H1 (cell line): Measurements from ENCODE around the gene PTPN3. TPM values are rescaled to one million over a fixed set of nuclear protein-coding genes. Genes with fewer than 3 reads are reported as not detected.

ENCODE experiments used
- CTCF ChIA-PET: fragments of 300-600 bp; sonication (Branson Sonifier 250); formaldehyde crosslinking; loops from one replicate; lab custom pipeline; 2021; ENCODE audit not compliant: partially characterized antibody; lab: Charles Lee
- POLR2A ChIA-PET: fragments of 300-600 bp; sonication (Branson Sonifier 250); formaldehyde crosslinking; loops from one replicate; lab custom pipeline; 2021; ENCODE audit warnings: inconsistent platforms; ENCODE audit not compliant: partially characterized antibody; lab: Charles Lee
- DNase-seq, 2 experiments: peaks; one replicate each; pipeline versions ENCODE4 v3.0.0 to v3.0.0-alpha.2; 2010 to 2022; ENCODE audit warnings: low spot score in 2 of 2, low read depth in 1 of 2, mixed read lengths in 1 of 2
- FAIRE-seq: peaks from 2 replicates; lab custom pipeline; 2011; peaks lifted over from hg19 to GRCh38; lab: Jason Lieb, UNC
- H2AFZ ChIP-seq: 2 replicates; pipeline ENCODE4 v1.8.1; 2012; ENCODE audit warnings: low read length, inconsistent platforms
- H2AK5ac ChIP-seq: 2 replicates; pipeline ENCODE4 v1.6.1; 2013; ENCODE audit warnings: low read depth, low read length
- H2BK120ac ChIP-seq: replicated peaks from 2 replicates; pipeline ENCODE3; 2013; ENCODE audit warnings: low read depth, low read length, inconsistent platforms
- H2BK12ac ChIP-seq: 2 replicates; pipeline ENCODE4 v1.6.1; 2013; ENCODE audit warnings: low read depth, low read length
- H2BK15ac ChIP-seq: 2 replicates; pipeline ENCODE4 v1.6.1; 2013; ENCODE audit warnings: low read length
- H2BK20ac ChIP-seq: 2 replicates; pipeline ENCODE4 v1.6.1; 2013; ENCODE audit warnings: low read length
- H2BK5ac ChIP-seq: 2 replicates; pipeline ENCODE4 v1.6.1; 2013; ENCODE audit warnings: low read depth, low read length
- H3K14ac ChIP-seq: 2 replicates; pipeline ENCODE4 v1.6.1; 2013; ENCODE audit warnings: inconsistent platforms; ENCODE audit not compliant: insufficient read length
- H3K18ac ChIP-seq: 2 replicates; pipeline ENCODE4 v1.6.1; 2013; ENCODE audit warnings: low read length; ENCODE audit errors: extremely low read depth
- H3K23ac ChIP-seq: 2 replicates; pipeline ENCODE4 v1.6.1; 2013; ENCODE audit warnings: inconsistent platforms; ENCODE audit not compliant: insufficient read length
- H3K23me2 ChIP-seq: 2 replicates; pipeline ENCODE4 v1.6.1; 2013; ENCODE audit warnings: low read depth, low read length
- H3K27ac ChIP-seq: 2 replicates; pipeline ENCODE4 v1.6.1; 2011; ENCODE audit warnings: low read depth, low read length, inconsistent platforms
- H3K27me3 ChIP-seq, 4 experiments: replicated peaks in 1 of 4; 1 replicate in 1 of 4; 2 replicates in 3 of 4; pipeline versions ENCODE4 v1.6.1 to v1.8.1; 2011 to 2013; ENCODE audit warnings: low read length in 3 of 4, mild to moderate bottlenecking in 3 of 4, inconsistent platforms in 2 of 4, mixed read lengths in 2 of 4, moderate library complexity in 1 of 4; ENCODE audit not compliant: control insufficient read depth in 3 of 4, insufficient read depth in 3 of 4; ENCODE audit errors: extremely low read depth in 1 of 4
- H3K36me3 ChIP-seq, 4 experiments: 2 replicates each; pipeline versions ENCODE4 v1.6.1 to v1.8.1; 2011 to 2013; ENCODE audit warnings: mild to moderate bottlenecking in 4 of 4, low read length in 3 of 4, moderate library complexity in 2 of 4, control low read depth in 1 of 4, inconsistent platforms in 1 of 4; ENCODE audit not compliant: insufficient read depth in 4 of 4, control insufficient read depth in 2 of 4
- H3K4ac ChIP-seq: replicated peaks from 2 replicates; pipeline ENCODE3; 2013; ENCODE audit warnings: low read length, low read depth, mixed read lengths, inconsistent platforms; ENCODE audit not compliant: insufficient read length
- H3K4me1 ChIP-seq, 4 experiments: replicated peaks in 1 of 4; 1 replicate in 1 of 4; 2 replicates in 3 of 4; pipeline versions ENCODE4 v1.6.1 to v1.8.1; 2011 to 2013; ENCODE audit warnings: low read length in 3 of 4, inconsistent platforms in 2 of 4, mixed read lengths in 1 of 4; ENCODE audit not compliant: insufficient read depth in 4 of 4, control insufficient read depth in 3 of 4
- H3K4me2 ChIP-seq, 2 experiments: 2 replicates each; pipeline versions ENCODE4 v1.6.1 to v1.8.1; 2011 to 2013; ENCODE audit warnings: low read depth in 2 of 2, low read length in 2 of 2, control low read depth in 1 of 2, inconsistent platforms in 1 of 2, mild to moderate bottlenecking in 1 of 2; ENCODE audit not compliant: insufficient read depth in 1 of 2
- H3K4me3 ChIP-seq, 4 experiments: fragments of 200-600, 300-600 bp in 1 of 4; sonication (generic), shearing (Covaris generic), sonication (Bioruptor Twin) in 1 of 4; 2 replicates each; pipeline versions ENCODE4 v1.5.1 to v1.8.1; 2011 to 2016; ENCODE audit warnings: low read length in 4 of 4, low read depth in 3 of 4, control low read depth in 2 of 4, inconsistent platforms in 2 of 4, mild to moderate bottlenecking in 2 of 4, mixed read lengths in 1 of 4, moderate library complexity in 1 of 4; ENCODE audit not compliant: insufficient read depth in 2 of 4; ENCODE audit errors: extremely low read depth in 1 of 4
- H3K56ac ChIP-seq: replicated peaks from 2 replicates; pipeline ENCODE3; 2013; ENCODE audit warnings: low read depth, mild to moderate bottlenecking, mixed read lengths, low read length, inconsistent platforms; ENCODE audit not compliant: insufficient read length
- H3K79me1 ChIP-seq: 2 replicates; pipeline ENCODE4 v1.6.1; 2013; ENCODE audit warnings: low read depth, low read length, control low read depth
- H3K79me2 ChIP-seq, 2 experiments: 2 replicates each; pipeline versions ENCODE4 v1.6.1 to v1.8.1; 2012 to 2013; ENCODE audit warnings: low read length in 2 of 2, mild to moderate bottlenecking in 2 of 2, inconsistent platforms in 1 of 2; ENCODE audit not compliant: insufficient read depth in 2 of 2, control insufficient read depth in 1 of 2
- H3K9ac ChIP-seq, 4 experiments: replicated peaks in 1 of 4; 1 replicate in 1 of 4; 2 replicates in 3 of 4; pipeline versions ENCODE4 v1.6.1 to v1.8.1; 2011 to 2013; ENCODE audit warnings: low read depth in 3 of 4, low read length in 3 of 4, control low read depth in 2 of 4, mild to moderate bottlenecking in 2 of 4, moderate library complexity in 2 of 4, inconsistent platforms in 1 of 4; ENCODE audit errors: extremely low read depth in 1 of 4
- H3K9me3 ChIP-seq, 2 experiments: 2 replicates each; pipeline versions ENCODE4 v1.6.1 to v1.8.1; 2012 to 2013; ENCODE audit warnings: mild to moderate bottlenecking in 2 of 2, moderate library complexity in 2 of 2, control low read depth in 1 of 2, inconsistent platforms in 1 of 2, low read depth in 1 of 2, low read length in 1 of 2, mixed read lengths in 1 of 2; ENCODE audit not compliant: insufficient read depth in 2 of 2
- H4K20me1 ChIP-seq, 2 experiments: replicated peaks in 1 of 2; 2 replicates each; pipeline versions ENCODE3 to v1.8.1; 2011 to 2013; ENCODE audit warnings: inconsistent platforms in 2 of 2, low read length in 2 of 2, mild to moderate bottlenecking in 1 of 2; ENCODE audit not compliant: insufficient read depth in 2 of 2, control insufficient read depth in 1 of 2
- H4K5ac ChIP-seq: 2 replicates; pipeline ENCODE4 v1.6.1; 2013; ENCODE audit warnings: low read length, low read depth, mixed read lengths, inconsistent platforms; ENCODE audit not compliant: insufficient read length
- H4K8ac ChIP-seq: 2 replicates; pipeline ENCODE4 v1.8.0; 2013; ENCODE audit warnings: mild to moderate bottlenecking, moderate library complexity, low read length, inconsistent platforms; ENCODE audit not compliant: insufficient read depth; ENCODE audit errors: extremely low read depth
- H4K91ac ChIP-seq: replicated peaks from 2 replicates; pipeline ENCODE3; 2013; ENCODE audit warnings: low read length, mixed read lengths, inconsistent platforms; ENCODE audit not compliant: insufficient read length
- ASH2L ChIP-seq: fragments of 200-600, 300-600 bp; sonication (generic); IDR thresholded peaks from one replicate; pipeline ENCODE4 v1.7.1; 2017; ENCODE audit warnings: low read length
- CTBP2 ChIP-seq: IDR thresholded peaks from 2 replicates; pipeline ENCODE4 v1.7.0; 2011; ENCODE audit warnings: borderline replicate concordance, mild to moderate bottlenecking, moderate library complexity, mixed read lengths, low read length; ENCODE audit not compliant: insufficient read depth, insufficient read length
- HDAC6 ChIP-seq: IDR thresholded peaks from one replicate; pipeline ENCODE4 v1.7.1; 2012; ENCODE audit warnings: low read depth, mild to moderate bottlenecking, inconsistent platforms, low read length, moderate library complexity
- KDM1A ChIP-seq: fragments of 200-600, 300-600 bp; sonication (generic); IDR thresholded peaks from 2 replicates; pipeline ENCODE4 v1.7.1; 2016; ENCODE audit warnings: mild to moderate bottlenecking, low read length, borderline replicate concordance
- KDM4A ChIP-seq: IDR thresholded peaks from one replicate; pipeline ENCODE4 v1.7.1; 2012; ENCODE audit warnings: low read depth, mild to moderate bottlenecking, moderate library complexity, low read length, inconsistent platforms; ENCODE audit not compliant: severe bottlenecking
- PHF8 ChIP-seq: fragments of 200-600 bp; sonication (generic); conservative IDR thresholded peaks from 2 replicates; pipeline ENCODE4 v1.7.1; 2012; ENCODE audit warnings: low read depth, mild to moderate bottlenecking, inconsistent platforms, low read length, moderate library complexity
- SUZ12 ChIP-seq: fragments of 200-600 bp; sonication (generic); IDR thresholded peaks from 2 replicates; pipeline ENCODE4 v1.6.1; 2012; ENCODE audit warnings: mild to moderate bottlenecking, inconsistent platforms, low read length, moderate library complexity, mixed read lengths
- TCF12 ChIP-seq: IDR thresholded peaks from 2 replicates; pipeline ENCODE4 v1.6.1; 2011; ENCODE audit warnings: low read depth, mild to moderate bottlenecking, low read length
- WGBS, 2 experiments: shearing (Covaris generic) in 1 of 2; methylation state at CpG; one replicate each; pipeline versions ENCODE4 v1.1.6 to v1.1.7; 2013 to 2015; ENCODE audit warnings: low lambda C conversion rate in 2 of 2, mixed read lengths in 2 of 2, inconsistent platforms in 1 of 2, low coverage in 1 of 2, missing lambda C conversion rate in 1 of 2; ENCODE audit not compliant: insufficient replicate concordance in 2 of 2, insufficient coverage in 1 of 2, insufficient read length in 1 of 2; ENCODE audit errors: extremely low coverage in 1 of 2, missing lambda C conversion rate in 1 of 2; 5-methylcytosine and 5-hydroxymethylcytosine counted together
- polyA plus RNA-seq, 7 experiments: library from polyadenylated mRNA; depleted of rRNA in 3 of 7; stranded (reverse) in 5 of 7; unstranded in 2 of 7; fragments of >200 nt in 5 of 7; fragments of 200-250 nt in 2 of 7; gene quantifications; 1 replicate in 5 of 7; 2 replicates in 1 of 7; 4 replicates in 1 of 7; pipeline versions ENCODE4 v1.2.1 to v1.2.3, GENCODE V29; 2011 to 2013; ENCODE audit warnings: missing spikeins in 2 of 7, mixed read lengths in 2 of 7
- total RNA-seq: library from RNA; stranded (reverse); fragmentation: NEBNext Ultra II Directional; extraction: Animal tissue kit (Norgen Biotek cat#: 25700); gene quantifications from 2 replicates; pipeline ENCODE4 v1.2.1, GENCODE V29; 2021

PTPN3 gene
- total and polyA plus RNA-seq, 2 of the 8 experiments (the other 6 are each of a cell fraction or from before 2014, with no cell fraction given), result 2.9 to 3.7 TPM

DNA sequence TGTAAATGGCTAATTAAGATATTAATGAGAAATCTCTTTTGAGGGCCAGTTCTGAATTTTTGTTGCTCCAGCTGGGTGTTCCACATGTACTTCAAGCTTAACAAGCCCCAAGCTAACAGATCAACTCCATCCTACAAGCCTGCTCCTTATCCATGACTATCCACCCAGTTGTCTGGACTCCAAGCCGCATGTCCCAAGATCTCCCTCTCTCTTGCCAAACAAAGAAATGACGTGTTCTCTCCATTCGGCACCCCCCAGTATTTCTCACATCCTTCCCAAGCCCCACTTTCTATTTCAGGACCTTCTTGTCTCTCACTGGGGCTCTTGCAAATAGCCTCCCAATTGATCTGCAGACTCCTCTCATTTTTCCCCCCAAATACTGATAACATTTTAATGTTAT lies 15.8 kb upstream of the PTPN3 start:
- no peaks in the 10 kb centered on the region for H3K23me2 ChIP-seq
- H2BK5ac ChIP-seq, result no peak overlapping the region
- no peak overlapping the region for H3K4me2 ChIP-seq
- no peak overlapping the region for H2BK12ac ChIP-seq
- 86% methylated on average over 3 of the region's 3 CpGs; no CpG with 5 or more reads in 1 of the 2 experiments for WGBS, 2 experiments
- FAIRE-seq, result no peak
- no peaks in the 10 kb centered on the region for H4K20me1 ChIP-seq
- no peak overlapping the region for H2BK120ac ChIP-seq
- no peak overlapping the region for H3K23ac ChIP-seq
- no peak overlapping the region for H2AK5ac ChIP-seq
- no peak overlapping the region for H4K5ac ChIP-seq
- no peak overlapping the region for H3K9ac ChIP-seq
- CTCF ChIA-PET, result interaction anchor here (0.8 to 3.6 kb wide), 8 partner anchors 9 to 102 kb away, joined by 3 to 13 read pairs (median 6); no protein-coding TSS in a partner anchor
- H3K18ac ChIP-seq, result no peak overlapping the region
- no peaks in the 10 kb centered on the region for H3K36me3 ChIP-seq
- no peaks in the 10 kb centered on the region for H3K79me2 ChIP-seq
- no peak overlapping the region for H3K4ac ChIP-seq
- H4K91ac ChIP-seq, result no peak overlapping the region
- H2AFZ ChIP-seq, result no peak overlapping the region
- no peak overlapping the region for H4K8ac ChIP-seq
- H2BK20ac ChIP-seq, result no peak overlapping the region
- no peaks in the 10 kb centered on the region for H3K79me1 ChIP-seq
- H3K27me3 ChIP-seq, result no peaks in the 10 kb centered on the region
- no peak overlapping the region for H3K4me3 ChIP-seq
- POLR2A ChIA-PET, result interaction anchor here (2.0 kb wide), 1 partner anchor 12 kb away, joined by 6 read pairs; no protein-coding TSS in a partner anchor
- H3K9me3 ChIP-seq, result no peaks in the 10 kb centered on the region
- H3K56ac ChIP-seq, result no peak overlapping the region
- H3K14ac ChIP-seq, result no peak overlapping the region
- H3K4me1 ChIP-seq, result no peaks in the 10 kb centered on the region
- DNase-seq, result no peak
- H2BK15ac ChIP-seq, result no peak overlapping the region
- no peak overlapping the region for H3K27ac ChIP-seq
- TF ChIP-seq ASH2L (no peak), PHF8 (no peak), KDM1A (no peak), KDM4A (no peak), CTBP2 (no peak), HDAC6 (no peak), TCF12 (no peak), SUZ12 (no peak)
